HEK293T (cell line): ENCODE results near the gene ARHGAP8.

ENCODE experiments used
- FOXA1 ChIP-seq: fragments of 450-650 bp; IDR thresholded peaks from 2 replicates; pipeline ENCODE4 v1.6.1; 2016; ENCODE audit warnings: mild to moderate bottlenecking
- FOXK2 ChIP-seq: fragments of 450-650 bp; IDR thresholded peaks from 2 replicates; pipeline ENCODE4 v1.6.1; 2016; ENCODE audit warnings: mild to moderate bottlenecking
- NFRKB ChIP-seq: fragments of 450-650 bp; IDR thresholded peaks from 2 replicates; pipeline ENCODE4 v1.6.1; 2016; ENCODE audit warnings: mild to moderate bottlenecking, moderate library complexity
- SP1 ChIP-seq: fragments of 450-650 bp; IDR thresholded peaks from 2 replicates; pipeline ENCODE4 v1.6.1; 2017
- TARDBP ChIP-seq: fragments of 450-650 bp; IDR thresholded peaks from 2 replicates; pipeline ENCODE4 v1.6.1; 2016
- TF ChIP-seq, protein P1 (sequence below): fragments of 450-650 bp; IDR thresholded peaks from 2 replicates; pipeline ENCODE4 v1.6.1; 2016

DNA sequence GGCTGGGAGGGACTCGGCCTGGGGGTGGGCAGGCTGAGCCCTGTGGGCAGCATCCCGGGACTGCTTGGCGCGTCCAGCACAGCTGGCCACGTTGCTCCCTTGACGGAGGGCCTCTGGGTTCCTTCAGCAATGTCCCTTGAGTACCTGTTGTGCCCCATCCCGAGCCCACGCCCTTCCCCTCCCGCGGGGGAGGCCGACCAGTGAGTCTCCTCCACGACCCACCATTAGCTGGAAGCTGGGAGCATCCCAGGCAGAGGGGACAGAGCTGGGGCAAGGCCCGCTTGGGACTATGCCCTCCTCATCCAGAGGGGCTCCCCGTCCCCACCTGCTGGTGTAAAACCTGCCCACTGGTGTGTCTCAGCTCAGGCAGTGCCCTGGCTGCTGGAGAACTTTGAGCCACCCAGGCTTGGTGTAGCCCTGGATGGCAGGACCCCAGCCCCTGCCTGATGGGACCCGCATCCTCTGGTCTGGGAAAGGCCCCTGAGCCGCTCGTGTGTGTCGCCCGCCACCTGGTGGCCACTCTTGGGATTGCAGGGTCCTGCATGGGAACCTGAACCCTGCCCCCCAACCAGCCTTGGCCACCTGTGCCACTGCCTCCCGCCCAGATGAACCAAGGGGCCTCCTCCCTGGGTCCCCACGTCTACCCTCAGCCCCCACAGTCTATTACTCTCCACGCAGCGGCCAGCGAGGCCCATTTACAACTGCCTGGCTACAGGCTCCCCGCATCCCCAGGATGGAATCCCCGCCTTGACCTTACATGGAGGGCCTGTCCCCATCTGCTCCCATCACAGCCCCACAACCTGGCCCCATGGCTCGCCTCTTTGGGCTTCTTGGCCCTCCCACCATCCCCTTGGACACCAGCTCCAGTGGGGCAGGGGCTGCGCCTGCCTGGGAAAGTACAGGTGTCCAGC lies 16.6 kb upstream of the ARHGAP8 start:
- no peak for TF ChIP-seq TARDBP
- TF ChIP-seq SP1 = no peak
- TF ChIP-seq, protein P1, sequence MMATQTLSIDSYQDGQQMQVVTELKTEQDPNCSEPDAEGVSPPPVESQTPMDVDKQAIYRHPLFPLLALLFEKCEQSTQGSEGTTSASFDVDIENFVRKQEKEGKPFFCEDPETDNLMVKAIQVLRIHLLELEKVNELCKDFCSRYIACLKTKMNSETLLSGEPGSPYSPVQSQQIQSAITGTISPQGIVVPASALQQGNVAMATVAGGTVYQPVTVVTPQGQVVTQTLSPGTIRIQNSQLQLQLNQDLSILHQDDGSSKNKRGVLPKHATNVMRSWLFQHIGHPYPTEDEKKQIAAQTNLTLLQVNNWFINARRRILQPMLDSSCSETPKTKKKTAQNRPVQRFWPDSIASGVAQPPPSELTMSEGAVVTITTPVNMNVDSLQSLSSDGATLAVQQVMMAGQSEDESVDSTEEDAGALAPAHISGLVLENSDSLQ = no peak
- no peak for TF ChIP-seq FOXK2
- no peak for TF ChIP-seq NFRKB
- no peak for TF ChIP-seq FOXA1
